ENCODE measurements around the gene CALHM6. TPM values are rescaled to one million over a fixed set of nuclear protein-coding genes. Genes with fewer than 3 reads are reported as not detected.

Gene CALHM6
- total RNA-seq, 5 donors from 2014 or later (not counting 1 experiment from before 2014, with no cell fraction given), result 0.53 to 15.4 (median 3.8) TPM

- Histone ChIP-seq H3K9me3 (no peaks in the 10 kb centered on the region), H3K36me3 (ENCODE audit: control insufficient read depth in 2 of 2, extremely low read depth in 1 of 2, insufficient read depth in 1 of 2, low read length in 1 of 2) (no peaks in the 10 kb centered on the region), H3K27me3 (replicated peaks in 1 of 2; ENCODE audit: control insufficient read depth in 2 of 2, extremely low read depth in 1 of 2, insufficient read depth in 2 of 2, low read length in 1 of 2) (no peaks in the 10 kb centered on the region), H3K4me3 (ENCODE audit: control insufficient read depth in 1 of 2, extremely low read depth in 1 of 2, low read length in 1 of 2) (no peak overlapping the region), H3K4me1 (ENCODE audit: control insufficient read depth in 1 of 2, extremely low read depth in 1 of 2, insufficient read depth in 2 of 2, low read length in 2 of 2) (peaks cover 0 to 4% of the 10 kb centered on the region in 2 experiments), H3K27ac (ENCODE audit: low read length) (no peak overlapping the region)
- Mint-ChIP-seq H3K36me3 (no peaks in the 10 kb centered on the region), H3K4me1 (peaks cover 11 to 13% (median 12%) of the 10 kb centered on the region in 3 donors), H3K4me3 (no peak overlapping the region), H3K27me3 (peaks cover 6 to 9% of the 10 kb centered on the region in 2 donors), H3K27ac (no peak overlapping the region), H3K9me3 (no peaks in the 10 kb centered on the region)
- WGBS (ENCODE audit: insufficient coverage), result no CpG with 5 or more reads among the region's 2 CpGs
- ATAC-seq (replicated peaks in 1 of 4) (no peak), DNase-seq (no peak)
- ChIA-PET CTCF (no interaction called here), POLR2A (no interaction called here)
These were observed 18.1 kb upstream of the CALHM6 start for GRCh38 chr6:116443105-116443504.

- DNase-seq (peak in 1 of 35 experiments; percentile 40), ATAC-seq (replicated peaks in 1 of 4) (peak in 2 of 4 experiments; percentile 72)
- Mint-ChIP-seq H3K4me1 (peaks cover 11 to 13% (median 12%) of the 10 kb centered on the region in 3 donors), H3K27ac (no peak overlapping the region), H3K4me3 (no peak overlapping the region), H3K27me3 (peaks cover 6 to 9% of the 10 kb centered on the region in 2 donors), H3K36me3 (no peaks in the 10 kb centered on the region), H3K9me3 (no peaks in the 10 kb centered on the region)
- no peaks in the 10 kb centered on the region for H3K27me3 ChIP-seq (replicated peaks in 1 of 2; ENCODE audit: control insufficient read depth in 2 of 2, extremely low read depth in 1 of 2, insufficient read depth in 2 of 2, low read length in 1 of 2)
- peaks cover 0 to 4% of the 10 kb centered on the region in 2 experiments for H3K4me1 ChIP-seq (ENCODE audit: control insufficient read depth in 1 of 2, extremely low read depth in 1 of 2, insufficient read depth in 2 of 2, low read length in 2 of 2)
- H3K36me3 ChIP-seq (ENCODE audit: control insufficient read depth in 2 of 2, extremely low read depth in 1 of 2, insufficient read depth in 1 of 2, low read length in 1 of 2), result no peaks in the 10 kb centered on the region
- no peak overlapping the region for H3K27ac ChIP-seq (ENCODE audit: low read length)
- H3K9me3 ChIP-seq, result no peaks in the 10 kb centered on the region
- ChIA-PET POLR2A (no interaction called here), CTCF (interaction anchor here in 1 of 2 donors (0.7 to 1.1 kb wide), 2 partner anchors 40 to 91 kb away, joined by 3 read pairs; no protein-coding TSS in a partner anchor)
- H3K4me3 ChIP-seq (ENCODE audit: control insufficient read depth in 1 of 2, extremely low read depth in 1 of 2, low read length in 1 of 2), result no peak overlapping the region
- 17% methylated on average over 1 of the region's 3 CpGs for WGBS (ENCODE audit: insufficient coverage)
These were observed 17.1 kb upstream of the CALHM6 start for GRCh38 chr6:116444092-116444491.

- ATAC-seq (replicated peaks in 1 of 4), result peak in 2 of 4 experiments; percentile 5 to 40
- no peak for DNase-seq
These were observed 16.6 kb upstream of the CALHM6 start for GRCh38 chr6:116444575-116444974.

GRCh38 chr6:116445102-116445501, 16.1 kb upstream of the CALHM6 start:
- 13% methylated on average over 2 of the region's 5 CpGs for WGBS (ENCODE audit: insufficient coverage)
- ATAC-seq (replicated peaks in 1 of 4), result no peak
- no peaks in the 10 kb centered on the region for H3K9me3 Mint-ChIP-seq
- H3K27me3 Mint-ChIP-seq, result peaks cover 6 to 10% of the 10 kb centered on the region in 2 donors
- Histone ChIP-seq H3K27ac (ENCODE audit: low read length) (no peak overlapping the region), H3K4me1 (ENCODE audit: control insufficient read depth in 1 of 2, extremely low read depth in 1 of 2, insufficient read depth in 2 of 2, low read length in 2 of 2) (peaks cover 0 to 4% of the 10 kb centered on the region in 2 experiments), H3K4me3 (ENCODE audit: control insufficient read depth in 1 of 2, extremely low read depth in 1 of 2, low read length in 1 of 2) (no peak overlapping the region), H3K36me3 (ENCODE audit: control insufficient read depth in 2 of 2, extremely low read depth in 1 of 2, insufficient read depth in 1 of 2, low read length in 1 of 2) (no peaks in the 10 kb centered on the region), H3K9me3 (no peaks in the 10 kb centered on the region), H3K27me3 (replicated peaks in 1 of 2; ENCODE audit: control insufficient read depth in 2 of 2, extremely low read depth in 1 of 2, insufficient read depth in 2 of 2, low read length in 1 of 2) (no peaks in the 10 kb centered on the region)
- CTCF ChIA-PET, result interaction anchor here (0.9 to 1.1 kb wide), 3 partner anchors 90 to 170 kb away, joined by 3 to 4 read pairs (median 3); no protein-coding TSS in a partner anchor
- no peaks in the 10 kb centered on the region for H3K36me3 Mint-ChIP-seq
- no peak overlapping the region for H3K4me3 Mint-ChIP-seq
- POLR2A ChIA-PET, result interaction anchor here in 1 of 2 donors (0.5 kb wide), 1 partner anchor 26 kb away, joined by 3 read pairs; no protein-coding TSS in a partner anchor
- DNase-seq, result peak in 1 of 35 experiments; percentile 18
- peaks cover 11 to 13% (median 12%) of the 10 kb centered on the region in 3 donors for H3K4me1 Mint-ChIP-seq
- no peak overlapping the region for H3K27ac Mint-ChIP-seq

More at GRCh38 chr6:116444575-116444974, 16.6 kb upstream of the CALHM6 start:
- Histone ChIP-seq H3K36me3 (ENCODE audit: control insufficient read depth in 2 of 2, extremely low read depth in 1 of 2, insufficient read depth in 1 of 2, low read length in 1 of 2) (no peaks in the 10 kb centered on the region), H3K9me3 (no peaks in the 10 kb centered on the region), H3K4me3 (ENCODE audit: control insufficient read depth in 1 of 2, extremely low read depth in 1 of 2, low read length in 1 of 2) (no peak overlapping the region), H3K27me3 (replicated peaks in 1 of 2; ENCODE audit: control insufficient read depth in 2 of 2, extremely low read depth in 1 of 2, insufficient read depth in 2 of 2, low read length in 1 of 2) (no peaks in the 10 kb centered on the region), H3K27ac (ENCODE audit: low read length) (no peak overlapping the region), H3K4me1 (ENCODE audit: control insufficient read depth in 1 of 2, extremely low read depth in 1 of 2, insufficient read depth in 2 of 2, low read length in 2 of 2) (peaks cover 0 to 4% of the 10 kb centered on the region in 2 experiments)
- no peaks in the 10 kb centered on the region for H3K36me3 Mint-ChIP-seq
- H3K27ac Mint-ChIP-seq, result no peak overlapping the region
- peaks cover 5 to 9% of the 10 kb centered on the region in 2 donors for H3K27me3 Mint-ChIP-seq
- peaks cover 11 to 13% (median 12%) of the 10 kb centered on the region in 3 donors for H3K4me1 Mint-ChIP-seq
- ChIA-PET CTCF (interaction anchor here (0.5 to 1.1 kb wide), 5 partner anchors 39 to 265 kb away, joined by 3 to 4 read pairs (median 3); no protein-coding TSS in a partner anchor), POLR2A (interaction anchor here in 1 of 2 donors (0.5 kb wide), 1 partner anchor 26 kb away, joined by 3 read pairs; no protein-coding TSS in a partner anchor)
- WGBS (ENCODE audit: insufficient coverage), result no CpG with 5 or more reads among the region's 1 CpG
- H3K4me3 Mint-ChIP-seq, result no peak overlapping the region
- H3K9me3 Mint-ChIP-seq, result no peaks in the 10 kb centered on the region

GRCh38 chr6:116446399-116446798, 14.8 kb upstream of the CALHM6 start:
- ChIA-PET CTCF (interaction anchor here in 1 of 2 donors (0.6 kb wide), 1 partner anchor 63 kb away, joined by 5 read pairs; no protein-coding TSS in a partner anchor), POLR2A (interaction anchor here in 1 of 2 donors (0.7 kb wide), 1 partner anchor 303 kb away, joined by 4 read pairs; no protein-coding TSS in a partner anchor)
- no peak overlapping the region for H3K4me3 ChIP-seq (ENCODE audit: control insufficient read depth in 1 of 2, extremely low read depth in 1 of 2, low read length in 1 of 2)
- no peak overlapping the region for H3K27ac Mint-ChIP-seq
- H3K9me3 ChIP-seq, result no peaks in the 10 kb centered on the region
- no peak overlapping the region for H3K4me3 Mint-ChIP-seq
- no peaks in the 10 kb centered on the region for H3K36me3 Mint-ChIP-seq
- no peaks in the 10 kb centered on the region for H3K36me3 ChIP-seq (ENCODE audit: control insufficient read depth in 2 of 2, extremely low read depth in 1 of 2, insufficient read depth in 1 of 2, low read length in 1 of 2)
- no peak for DNase-seq
- no peak for ATAC-seq (replicated peaks in 1 of 4)
- H3K4me1 Mint-ChIP-seq, result peaks cover 11 to 18% (median 15%) of the 10 kb centered on the region in 3 donors
- H3K9me3 Mint-ChIP-seq, result no peaks in the 10 kb centered on the region
- H3K27ac ChIP-seq (ENCODE audit: low read length), result no peak overlapping the region
- peaks cover 11 to 13% of the 10 kb centered on the region in 2 donors for H3K27me3 Mint-ChIP-seq
- H3K27me3 ChIP-seq (replicated peaks in 1 of 2; ENCODE audit: control insufficient read depth in 2 of 2, extremely low read depth in 1 of 2, insufficient read depth in 2 of 2, low read length in 1 of 2), result peaks cover 0 to 3% of the 10 kb centered on the region in 2 experiments
- no CpG with 5 or more reads among the region's 1 CpG for WGBS (ENCODE audit: insufficient coverage)
- peaks cover 0 to 4% of the 10 kb centered on the region in 2 experiments for H3K4me1 ChIP-seq (ENCODE audit: control insufficient read depth in 1 of 2, extremely low read depth in 1 of 2, insufficient read depth in 2 of 2, low read length in 2 of 2)

GRCh38 chr6:116447052-116447451, 14.1 kb upstream of the CALHM6 start:
- Mint-ChIP-seq H3K36me3 (no peaks in the 10 kb centered on the region), H3K27ac (no peak overlapping the region), H3K4me3 (no peak overlapping the region), H3K27me3 (peaks cover 8 to 10% of the 10 kb centered on the region in 2 donors), H3K9me3 (no peaks in the 10 kb centered on the region), H3K4me1 (peaks cover 13 to 21% (median 18%) of the 10 kb centered on the region in 3 donors)
- Histone ChIP-seq H3K9me3 (no peaks in the 10 kb centered on the region), H3K4me1 (ENCODE audit: control insufficient read depth in 1 of 2, extremely low read depth in 1 of 2, insufficient read depth in 2 of 2, low read length in 2 of 2) (peaks cover 0 to 4% of the 10 kb centered on the region in 2 experiments), H3K36me3 (ENCODE audit: control insufficient read depth in 2 of 2, extremely low read depth in 1 of 2, insufficient read depth in 1 of 2, low read length in 1 of 2) (no peaks in the 10 kb centered on the region), H3K27ac (ENCODE audit: low read length) (no peak overlapping the region), H3K27me3 (replicated peaks in 1 of 2; ENCODE audit: control insufficient read depth in 2 of 2, extremely low read depth in 1 of 2, insufficient read depth in 2 of 2, low read length in 1 of 2) (peaks cover 0 to 3% of the 10 kb centered on the region in 2 experiments), H3K4me3 (ENCODE audit: control insufficient read depth in 1 of 2, extremely low read depth in 1 of 2, low read length in 1 of 2) (no peak overlapping the region)
- ATAC-seq (replicated peaks in 1 of 4), result no peak
- ChIA-PET POLR2A (interaction anchor here in 1 of 2 donors (0.7 kb wide), 1 partner anchor 303 kb away, joined by 4 read pairs; no protein-coding TSS in a partner anchor), CTCF (no interaction called here)
- DNase-seq, result no peak
- no CpG with 5 or more reads among the region's 3 CpGs for WGBS (ENCODE audit: insufficient coverage)

All from T-cell (primary cell).